ENCODE data around the gene GSE1.

Gene GSE1

DNA sequence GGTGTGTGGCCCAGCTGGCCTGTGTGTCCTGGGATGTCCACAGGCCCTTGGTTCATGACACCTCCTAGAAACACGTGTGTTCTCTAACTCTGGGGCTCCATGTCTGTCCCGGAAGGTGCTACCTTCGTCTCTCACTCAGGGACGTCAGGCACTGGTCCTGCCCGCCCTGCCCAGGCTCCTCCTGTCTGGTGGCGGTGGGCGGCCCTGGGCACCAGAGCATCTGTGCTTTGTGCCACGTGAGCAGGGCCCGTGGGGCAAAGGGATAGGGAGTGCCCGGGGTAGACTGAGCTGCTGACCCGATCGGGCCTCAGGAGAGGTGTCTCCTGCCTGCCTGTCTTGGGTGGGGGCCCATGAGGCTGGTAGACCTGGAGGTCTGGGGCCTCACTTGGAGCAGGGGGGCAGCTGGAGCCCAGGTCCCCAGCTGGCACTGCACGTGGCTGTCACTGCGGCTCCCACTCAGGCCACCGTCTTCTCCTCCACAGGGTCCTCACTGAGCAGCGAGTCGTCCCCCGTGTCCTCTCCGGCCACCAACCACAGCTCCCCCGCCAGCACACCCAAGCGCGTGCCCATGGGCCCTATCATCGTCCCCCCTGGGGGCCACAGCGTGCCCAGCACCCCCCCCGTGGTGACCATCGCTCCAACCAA, 35.1 kb downstream of the GSE1 start:
- ATAC-seq (ENCODE audit: low read depth) (no peak), DNase-seq (ENCODE audit: low spot score) (no peak)
- Histone ChIP-seq H3K27ac (ENCODE audit: poor library complexity, severe bottlenecking) (no peak overlapping the region), H3K36me3 (ENCODE audit: low read depth) (no peaks in the 10 kb centered on the region), H3K4me3 (ENCODE audit: severe bottlenecking) (no peak overlapping the region), H3K4me1 (ENCODE audit: insufficient read depth, poor library complexity, severe bottlenecking) (peaks cover 12% of the 10 kb centered on the region), H3K9me3 (ENCODE audit: severe bottlenecking) (no peaks in the 10 kb centered on the region), H3K27me3 (ENCODE audit: insufficient read depth, poor library complexity, severe bottlenecking) (no peaks in the 10 kb centered on the region)
- TF ChIP-seq, protein P1, sequence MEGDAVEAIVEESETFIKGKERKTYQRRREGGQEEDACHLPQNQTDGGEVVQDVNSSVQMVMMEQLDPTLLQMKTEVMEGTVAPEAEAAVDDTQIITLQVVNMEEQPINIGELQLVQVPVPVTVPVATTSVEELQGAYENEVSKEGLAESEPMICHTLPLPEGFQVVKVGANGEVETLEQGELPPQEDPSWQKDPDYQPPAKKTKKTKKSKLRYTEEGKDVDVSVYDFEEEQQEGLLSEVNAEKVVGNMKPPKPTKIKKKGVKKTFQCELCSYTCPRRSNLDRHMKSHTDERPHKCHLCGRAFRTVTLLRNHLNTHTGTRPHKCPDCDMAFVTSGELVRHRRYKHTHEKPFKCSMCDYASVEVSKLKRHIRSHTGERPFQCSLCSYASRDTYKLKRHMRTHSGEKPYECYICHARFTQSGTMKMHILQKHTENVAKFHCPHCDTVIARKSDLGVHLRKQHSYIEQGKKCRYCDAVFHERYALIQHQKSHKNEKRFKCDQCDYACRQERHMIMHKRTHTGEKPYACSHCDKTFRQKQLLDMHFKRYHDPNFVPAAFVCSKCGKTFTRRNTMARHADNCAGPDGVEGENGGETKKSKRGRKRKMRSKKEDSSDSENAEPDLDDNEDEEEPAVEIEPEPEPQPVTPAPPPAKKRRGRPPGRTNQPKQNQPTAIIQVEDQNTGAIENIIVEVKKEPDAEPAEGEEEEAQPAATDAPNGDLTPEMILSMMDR (IDR thresholded peaks at IDR 0.05; ENCODE audit: poor library complexity, severe bottlenecking) = no peak

DNA sequence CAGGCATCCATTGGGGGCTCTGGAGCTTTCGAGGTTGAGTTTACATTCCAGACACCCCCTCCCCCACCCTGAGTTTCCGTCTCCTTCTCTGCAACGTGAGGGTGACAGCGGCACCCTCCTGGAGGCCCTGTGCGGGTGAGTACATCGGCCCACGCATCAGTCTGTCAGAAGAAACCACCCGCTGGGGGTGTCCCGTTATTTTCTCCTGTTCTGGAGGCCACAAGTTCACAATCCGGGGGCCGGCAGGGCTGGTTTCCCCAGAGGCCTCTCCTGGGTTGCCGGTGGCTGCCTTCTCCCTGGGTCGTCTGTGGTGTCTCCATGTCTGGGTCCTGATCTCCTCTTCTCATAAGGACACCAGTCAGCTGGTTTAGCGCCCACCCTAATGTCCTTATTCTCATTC, 35.7 kb downstream of the GSE1 start:
- no peak overlapping the region for H3K4me3 ChIP-seq (ENCODE audit: severe bottlenecking)
- H3K27ac ChIP-seq (ENCODE audit: poor library complexity, severe bottlenecking) = no peak overlapping the region
- TF ChIP-seq, protein P1 (IDR thresholded peaks at IDR 0.05; ENCODE audit: poor library complexity, severe bottlenecking) = no peak
- peaks cover 12% of the 10 kb centered on the region for H3K4me1 ChIP-seq (ENCODE audit: insufficient read depth, poor library complexity, severe bottlenecking)
- no peak for DNase-seq (ENCODE audit: low spot score)
- no peak for ATAC-seq (ENCODE audit: low read depth)
- H3K36me3 ChIP-seq (ENCODE audit: low read depth) = peaks cover 5% of the 10 kb centered on the region
- no peaks in the 10 kb centered on the region for H3K9me3 ChIP-seq (ENCODE audit: severe bottlenecking)
- H3K27me3 ChIP-seq (ENCODE audit: insufficient read depth, poor library complexity, severe bottlenecking) = no peaks in the 10 kb centered on the region

GRCh38 chr16:85649411-85650134, 36.5 kb downstream of the GSE1 start:
- no peaks in the 10 kb centered on the region for H3K9me3 ChIP-seq (ENCODE audit: severe bottlenecking)
- TF ChIP-seq, protein P1 (IDR thresholded peaks at IDR 0.05; ENCODE audit: poor library complexity, severe bottlenecking) = no peak
- H3K36me3 ChIP-seq (ENCODE audit: low read depth) = peaks cover 5% of the 10 kb centered on the region
- ATAC-seq (ENCODE audit: low read depth) = no peak
- H3K27ac ChIP-seq (ENCODE audit: poor library complexity, severe bottlenecking) = no peak overlapping the region
- DNase-seq (ENCODE audit: low spot score) = no peak
- H3K27me3 ChIP-seq (ENCODE audit: insufficient read depth, poor library complexity, severe bottlenecking) = no peaks in the 10 kb centered on the region
- peaks cover 10% of the 10 kb centered on the region for H3K4me1 ChIP-seq (ENCODE audit: insufficient read depth, poor library complexity, severe bottlenecking)
- H3K4me3 ChIP-seq (ENCODE audit: severe bottlenecking) = no peak overlapping the region

- TF ChIP-seq, protein P1 (IDR thresholded peaks at IDR 0.05; ENCODE audit: poor library complexity, severe bottlenecking) = no peak
- H3K36me3 ChIP-seq (ENCODE audit: low read depth) = peaks cover 11% of the 10 kb centered on the region
- peaks cover 3% of the 10 kb centered on the region for H3K4me1 ChIP-seq (ENCODE audit: insufficient read depth, poor library complexity, severe bottlenecking)
- DNase-seq (ENCODE audit: low spot score) (no peak), ATAC-seq (ENCODE audit: low read depth) (no peak)
- H3K27ac ChIP-seq (ENCODE audit: poor library complexity, severe bottlenecking) = no peak overlapping the region
- H3K27me3 ChIP-seq (ENCODE audit: insufficient read depth, poor library complexity, severe bottlenecking) = no peaks in the 10 kb centered on the region
- H3K9me3 ChIP-seq (ENCODE audit: severe bottlenecking) = no peaks in the 10 kb centered on the region
- H3K4me3 ChIP-seq (ENCODE audit: severe bottlenecking) = no peak overlapping the region
These were observed 37.2 kb downstream of the GSE1 start for GRCh38 chr16:85650135-85650843.

Data from RWPE2 (cell line).